ENCODE data around the gene DAPK3.
"Not testable (repeated sequence)": the region's sequence is repeated elsewhere in the genome, so short reads cannot be mapped to it uniquely, and the experiment has no call there.

The DAPK3 gene

DNA sequence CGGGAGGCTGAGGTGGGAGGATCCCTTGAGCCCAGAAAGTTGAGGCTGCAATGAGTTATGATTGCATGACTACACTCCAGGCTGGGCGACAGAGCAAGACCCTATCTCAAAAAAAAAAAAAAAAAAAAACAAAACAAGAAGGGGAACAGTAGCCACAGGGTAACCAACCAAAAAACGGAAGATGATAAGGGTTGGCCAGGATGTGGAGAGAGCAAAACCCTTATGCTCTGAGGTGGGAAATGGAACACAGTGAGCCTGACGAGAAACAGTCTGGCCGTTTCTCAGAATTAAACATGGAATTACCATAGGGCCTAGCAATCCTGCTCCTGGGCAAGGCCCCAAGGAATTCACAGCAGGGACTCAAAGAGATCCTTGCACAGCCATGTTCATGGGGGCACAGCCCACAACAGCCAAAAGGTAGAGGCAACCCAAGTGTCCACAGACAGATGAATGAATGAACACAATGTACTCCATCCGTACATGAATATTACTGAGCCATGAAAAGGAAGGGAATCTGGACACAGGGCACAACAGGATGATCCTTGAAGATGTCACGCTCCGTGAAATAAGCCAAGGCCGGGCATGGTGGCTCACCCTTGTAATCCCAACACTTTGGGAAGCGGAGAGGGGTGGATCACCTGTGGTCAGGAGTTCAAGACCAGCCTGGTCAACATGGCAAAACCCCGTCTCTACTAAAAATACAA, 26.7 kb downstream of the DAPK3 start:
- Histone ChIP-seq H3K27ac (ENCODE audit: low read length) (no peak overlapping the region), H3K4me3 (ENCODE audit: low read length) (no peak overlapping the region), H3K4me1 (ENCODE audit: control insufficient read depth, low read depth, low read length) (no peaks in the 10 kb centered on the region), H3K9ac (ENCODE audit: low read length) (no peak overlapping the region), H3K27me3 (ENCODE audit: control insufficient read depth, insufficient read depth, low read length) (no peaks in the 10 kb centered on the region), H3K36me3 (ENCODE audit: control insufficient read depth, low read depth, low read length) (peaks cover 16% of the 10 kb centered on the region), H3K9me3 (ENCODE audit: control insufficient read depth, low read depth, low read length) (no peaks in the 10 kb centered on the region)

DNA sequence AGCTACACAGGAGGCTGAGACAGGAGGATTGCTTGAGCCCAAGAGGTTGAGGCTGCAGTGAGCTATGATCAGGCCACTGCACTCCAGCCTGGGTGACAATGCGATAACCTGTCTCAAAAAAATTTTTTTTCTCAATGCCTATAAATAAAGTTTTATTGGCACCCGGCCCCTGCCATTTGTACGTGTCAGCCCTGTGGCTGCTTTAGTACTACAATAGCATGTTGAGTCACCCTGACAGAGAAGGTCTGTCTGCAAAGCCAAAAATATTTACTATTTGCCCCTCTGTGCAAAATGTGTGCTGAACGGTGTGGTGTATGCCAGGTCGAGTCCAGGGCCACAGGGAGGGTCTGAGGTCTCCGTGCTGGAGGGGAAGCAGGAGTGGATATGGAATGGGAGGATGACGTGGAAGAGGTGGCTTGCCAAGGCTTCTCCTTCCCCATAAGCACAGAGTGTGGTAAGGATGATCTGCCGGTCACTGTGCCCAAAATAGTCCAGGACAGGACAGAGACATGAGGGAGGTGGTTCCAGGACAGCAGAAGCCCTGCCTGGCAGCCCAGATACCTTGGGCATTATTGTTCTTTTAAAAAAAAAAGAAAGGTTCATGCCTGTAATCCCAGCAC, 28.0 kb downstream of the DAPK3 start:
- Histone ChIP-seq H3K4me1 (ENCODE audit: control insufficient read depth, low read depth, low read length) (no peaks in the 10 kb centered on the region), H3K27me3 (ENCODE audit: control insufficient read depth, insufficient read depth, low read length) (no peaks in the 10 kb centered on the region), H3K36me3 (ENCODE audit: control insufficient read depth, low read depth, low read length) (peaks cover 16% of the 10 kb centered on the region), H3K4me3 (ENCODE audit: low read length) (no peak overlapping the region), H3K27ac (ENCODE audit: low read length) (no peak overlapping the region), H3K9ac (ENCODE audit: low read length) (no peak overlapping the region), H3K9me3 (ENCODE audit: control insufficient read depth, low read depth, low read length) (no peaks in the 10 kb centered on the region)

GRCh38 chr19:3938300-3938950, 32.5 kb downstream of the DAPK3 start:
- H3K36me3 ChIP-seq (ENCODE audit: control insufficient read depth, low read depth, low read length) = peaks cover 12% of the 10 kb centered on the region

GRCh38 chr19:3936506-3937442, 34.1 kb downstream of the DAPK3 start:
- no peak overlapping the region for H3K4me3 ChIP-seq (ENCODE audit: low read length)
- H3K36me3 ChIP-seq (ENCODE audit: control insufficient read depth, low read depth, low read length) = peaks cover 2% of the 10 kb centered on the region
- H3K27me3 ChIP-seq (ENCODE audit: control insufficient read depth, insufficient read depth, low read length) = no peaks in the 10 kb centered on the region
- no peak overlapping the region for H3K9ac ChIP-seq (ENCODE audit: low read length)
- no peak overlapping the region for H3K27ac ChIP-seq (ENCODE audit: low read length)
- H3K4me1 ChIP-seq (ENCODE audit: control insufficient read depth, low read depth, low read length) = no peaks in the 10 kb centered on the region
- no peaks in the 10 kb centered on the region for H3K9me3 ChIP-seq (ENCODE audit: control insufficient read depth, low read depth, low read length)

More at GRCh38 chr19:3938300-3938950, 32.5 kb downstream of the DAPK3 start:
- not testable (repeated sequence) for H3K4me1 ChIP-seq (ENCODE audit: control insufficient read depth, low read depth, low read length); H3K9me3 ChIP-seq (ENCODE audit: control insufficient read depth, low read depth, low read length); H3K27ac ChIP-seq (ENCODE audit: low read length); H3K4me3 ChIP-seq (ENCODE audit: low read length); H3K9ac ChIP-seq (ENCODE audit: low read length); H3K27me3 ChIP-seq (ENCODE audit: control insufficient read depth, insufficient read depth, low read length)

GRCh38 chr19:3932931-3933810, 37.7 kb downstream of the DAPK3 start, which contains the start of gene NMRK2:
Gene NMRK2, plus strand, starts transcription at chr19:3933069. Its CDS starts 603 bp downstream, at chr19:3933672.
- Histone ChIP-seq H3K4me3 (ENCODE audit: low read length) (peak within 1 kb of the TSS; percentile 67), H3K27me3 (ENCODE audit: control insufficient read depth, insufficient read depth, low read length) (no peaks in the 10 kb centered on the region), H3K36me3 (ENCODE audit: control insufficient read depth, low read depth, low read length) (no peaks in the 10 kb centered on the region), H3K27ac (ENCODE audit: low read length) (peak within 1 kb of the TSS; percentile 82), H3K4me1 (ENCODE audit: control insufficient read depth, low read depth, low read length) (no peaks in the 10 kb centered on the region), H3K9me3 (ENCODE audit: control insufficient read depth, low read depth, low read length) (no peaks in the 10 kb centered on the region), H3K9ac (ENCODE audit: low read length) (peak within 1 kb of the TSS; percentile 67)

GRCh38 chr19:3931041-3931440, 39.9 kb downstream of the DAPK3 start:
- no peaks in the 10 kb centered on the region for H3K9me3 ChIP-seq (ENCODE audit: control insufficient read depth, low read depth, low read length)
- H3K36me3 ChIP-seq (ENCODE audit: control insufficient read depth, low read depth, low read length) = no peaks in the 10 kb centered on the region
- H3K27me3 ChIP-seq (ENCODE audit: control insufficient read depth, insufficient read depth, low read length) = no peaks in the 10 kb centered on the region
- no peaks in the 10 kb centered on the region for H3K4me1 ChIP-seq (ENCODE audit: control insufficient read depth, low read depth, low read length)
- H3K27ac ChIP-seq (ENCODE audit: low read length) = no peak overlapping the region
- H3K4me3 ChIP-seq (ENCODE audit: low read length) = no peak overlapping the region
- no peak overlapping the region for H3K9ac ChIP-seq (ENCODE audit: low read length)

DNA sequence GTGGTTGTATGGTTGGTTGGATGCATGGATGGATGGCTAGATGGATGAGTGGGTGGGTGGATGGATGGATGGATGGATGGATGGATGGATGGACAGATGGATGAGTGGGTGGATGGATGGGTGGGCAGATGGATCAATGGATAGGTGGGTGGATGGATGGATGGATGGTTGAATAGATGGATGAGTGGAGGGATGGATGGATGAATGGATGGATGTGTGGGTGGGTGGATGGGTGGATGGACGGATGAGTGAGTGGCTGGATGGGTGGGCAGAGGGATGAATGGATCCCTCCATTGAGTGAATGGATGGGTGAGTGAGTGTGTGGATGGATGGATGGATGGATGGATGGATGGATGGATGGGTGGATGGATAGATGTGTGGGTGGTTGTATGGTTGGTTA, 47.0 kb downstream of the DAPK3 start:
- H3K36me3 ChIP-seq (ENCODE audit: control insufficient read depth, low read depth, low read length) = peaks cover 12% of the 10 kb centered on the region
- no peaks in the 10 kb centered on the region for H3K9me3 ChIP-seq (ENCODE audit: control insufficient read depth, low read depth, low read length)
- H3K9ac ChIP-seq (ENCODE audit: low read length) = no peak overlapping the region
- no peak overlapping the region for H3K4me3 ChIP-seq (ENCODE audit: low read length)
- no peaks in the 10 kb centered on the region for H3K27me3 ChIP-seq (ENCODE audit: control insufficient read depth, insufficient read depth, low read length)
- H3K4me1 ChIP-seq (ENCODE audit: control insufficient read depth, low read depth, low read length) = no peaks in the 10 kb centered on the region
- no peak overlapping the region for H3K27ac ChIP-seq (ENCODE audit: low read length)

GRCh38 chr19:3923096-3923758, 47.7 kb downstream of the DAPK3 start:
- Histone ChIP-seq H3K9ac (ENCODE audit: low read length) (no peak overlapping the region), H3K9me3 (ENCODE audit: control insufficient read depth, low read depth, low read length) (no peaks in the 10 kb centered on the region), H3K4me3 (ENCODE audit: low read length) (no peak overlapping the region), H3K27ac (ENCODE audit: low read length) (no peak overlapping the region), H3K4me1 (ENCODE audit: control insufficient read depth, low read depth, low read length) (no peaks in the 10 kb centered on the region), H3K36me3 (ENCODE audit: control insufficient read depth, low read depth, low read length) (peaks cover 12% of the 10 kb centered on the region), H3K27me3 (ENCODE audit: control insufficient read depth, insufficient read depth, low read length) (no peaks in the 10 kb centered on the region)

DNA sequence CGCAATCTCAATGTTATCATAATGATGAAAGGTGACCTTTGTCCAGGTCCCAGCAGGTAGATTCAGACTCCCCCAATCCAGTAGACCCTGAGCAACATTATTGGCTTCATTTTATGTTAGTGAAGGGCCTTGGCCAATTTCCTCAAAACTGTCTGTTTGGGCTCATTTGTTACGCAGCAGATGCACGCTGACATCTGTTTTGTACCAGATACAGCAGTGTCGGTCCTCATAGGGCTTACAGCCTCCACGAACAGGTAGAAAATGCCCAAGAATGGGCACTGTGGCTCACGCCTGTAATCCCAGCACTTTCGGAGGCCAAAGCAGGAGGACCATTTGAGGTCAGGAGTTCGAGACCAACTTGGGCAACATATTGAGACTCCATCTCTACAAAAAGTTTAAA, 51.1 kb downstream of the DAPK3 start:
- no peaks in the 10 kb centered on the region for H3K27me3 ChIP-seq (ENCODE audit: control insufficient read depth, insufficient read depth, low read length)
- no peaks in the 10 kb centered on the region for H3K9me3 ChIP-seq (ENCODE audit: control insufficient read depth, low read depth, low read length)
- no peaks in the 10 kb centered on the region for H3K4me1 ChIP-seq (ENCODE audit: control insufficient read depth, low read depth, low read length)
- peaks cover 8% of the 10 kb centered on the region for H3K36me3 ChIP-seq (ENCODE audit: control insufficient read depth, low read depth, low read length)
- no peak overlapping the region for H3K9ac ChIP-seq (ENCODE audit: low read length)
- H3K4me3 ChIP-seq (ENCODE audit: low read length) = no peak overlapping the region
- H3K27ac ChIP-seq (ENCODE audit: low read length) = no peak overlapping the region

GRCh38 chr19:3916033-3916432, 54.9 kb downstream of the DAPK3 start:
- no peak overlapping the region for H3K9ac ChIP-seq (ENCODE audit: low read length)

More at GRCh38 chr19:3916033-3916432, 54.9 kb downstream of the DAPK3 start:
- H3K9me3 ChIP-seq (ENCODE audit: control insufficient read depth, low read depth, low read length) = no peaks in the 10 kb centered on the region
- H3K4me1 ChIP-seq (ENCODE audit: control insufficient read depth, low read depth, low read length) = no peaks in the 10 kb centered on the region
- H3K4me3 ChIP-seq (ENCODE audit: low read length) = no peak overlapping the region
- no peaks in the 10 kb centered on the region for H3K27me3 ChIP-seq (ENCODE audit: control insufficient read depth, insufficient read depth, low read length)
- no peak overlapping the region for H3K27ac ChIP-seq (ENCODE audit: low read length)
- H3K36me3 ChIP-seq (ENCODE audit: control insufficient read depth, low read depth, low read length) = peaks cover 4% of the 10 kb centered on the region

Data from iPS-18a (cell line).